WERI-Rb-1 (cell line): ENCODE measurements around the gene PDCL2.
A peak's percentile ranks its signal among the peaks of the same experiment; 100 is the strongest.

Experiments used
- DNase-seq: peaks from one replicate; pipeline ENCODE4 v3.0.0-alpha.2; 2020
- H3K27ac ChIP-seq: fragments of 250-450 bp; sonication (Bioruptor Pico); 2 replicates; pipeline ENCODE4 v1.5.1; 2020; ENCODE audit warnings: mild to moderate bottlenecking, moderate library complexity
- H3K27me3 ChIP-seq: fragments of 250-450 bp; sonication (Bioruptor Pico); 2 replicates; pipeline ENCODE4 v1.5.1; 2021; ENCODE audit warnings: mild to moderate bottlenecking, low read depth, moderate library complexity; ENCODE audit not compliant: insufficient read depth, severe bottlenecking
- H3K36me3 ChIP-seq: fragments of 250-450 bp; sonication (Bioruptor Pico); 2 replicates; pipeline ENCODE4 v1.5.1; 2020; ENCODE audit warnings: mild to moderate bottlenecking, moderate library complexity
- H3K4me3 ChIP-seq: 2 replicates; pipeline ENCODE4 v1.5.1; 2011; ENCODE audit warnings: low read depth, mild to moderate bottlenecking, control low read depth, low read length
- H3K9me3 ChIP-seq: fragments of 250-450 bp; sonication (Bioruptor Pico); 2 replicates; pipeline ENCODE4 v1.5.1; 2021; ENCODE audit warnings: mild to moderate bottlenecking, moderate library complexity; ENCODE audit not compliant: severe bottlenecking
- TF ChIP-seq, protein P1 (sequence below): IDR thresholded peaks from 2 replicates; pipeline ENCODE4 v1.5.1; 2011; ENCODE audit warnings: low read depth, mild to moderate bottlenecking, control low read depth, inconsistent platforms, low read length

The PDCL2 gene

DNA sequence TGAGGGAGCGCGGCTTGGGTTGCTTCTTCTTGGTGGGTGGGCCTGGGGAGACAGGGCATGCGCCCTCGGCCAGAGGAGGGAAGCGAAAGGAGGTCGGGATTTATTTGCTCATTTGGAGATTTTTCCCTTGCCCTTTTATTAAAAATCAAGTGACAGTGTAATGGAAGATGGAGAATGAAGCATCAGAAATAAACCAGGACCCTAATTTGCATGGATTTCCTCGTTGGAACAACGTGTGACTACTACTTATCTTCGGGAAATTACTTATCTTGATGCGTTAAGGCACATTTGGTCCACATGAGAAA lies 44.6 kb downstream of the PDCL2 start:
- Histone ChIP-seq H3K36me3 (no peaks in the 10 kb centered on the region), H3K9me3 (no peaks in the 10 kb centered on the region), H3K27me3 (no peaks in the 10 kb centered on the region), H3K4me3 (peak overlapping the region; percentile 81), H3K27ac (peak overlapping the region; percentile 95)
- TF ChIP-seq, protein P1, sequence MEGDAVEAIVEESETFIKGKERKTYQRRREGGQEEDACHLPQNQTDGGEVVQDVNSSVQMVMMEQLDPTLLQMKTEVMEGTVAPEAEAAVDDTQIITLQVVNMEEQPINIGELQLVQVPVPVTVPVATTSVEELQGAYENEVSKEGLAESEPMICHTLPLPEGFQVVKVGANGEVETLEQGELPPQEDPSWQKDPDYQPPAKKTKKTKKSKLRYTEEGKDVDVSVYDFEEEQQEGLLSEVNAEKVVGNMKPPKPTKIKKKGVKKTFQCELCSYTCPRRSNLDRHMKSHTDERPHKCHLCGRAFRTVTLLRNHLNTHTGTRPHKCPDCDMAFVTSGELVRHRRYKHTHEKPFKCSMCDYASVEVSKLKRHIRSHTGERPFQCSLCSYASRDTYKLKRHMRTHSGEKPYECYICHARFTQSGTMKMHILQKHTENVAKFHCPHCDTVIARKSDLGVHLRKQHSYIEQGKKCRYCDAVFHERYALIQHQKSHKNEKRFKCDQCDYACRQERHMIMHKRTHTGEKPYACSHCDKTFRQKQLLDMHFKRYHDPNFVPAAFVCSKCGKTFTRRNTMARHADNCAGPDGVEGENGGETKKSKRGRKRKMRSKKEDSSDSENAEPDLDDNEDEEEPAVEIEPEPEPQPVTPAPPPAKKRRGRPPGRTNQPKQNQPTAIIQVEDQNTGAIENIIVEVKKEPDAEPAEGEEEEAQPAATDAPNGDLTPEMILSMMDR: no peak
- peak; percentile 66 for DNase-seq

DNA sequence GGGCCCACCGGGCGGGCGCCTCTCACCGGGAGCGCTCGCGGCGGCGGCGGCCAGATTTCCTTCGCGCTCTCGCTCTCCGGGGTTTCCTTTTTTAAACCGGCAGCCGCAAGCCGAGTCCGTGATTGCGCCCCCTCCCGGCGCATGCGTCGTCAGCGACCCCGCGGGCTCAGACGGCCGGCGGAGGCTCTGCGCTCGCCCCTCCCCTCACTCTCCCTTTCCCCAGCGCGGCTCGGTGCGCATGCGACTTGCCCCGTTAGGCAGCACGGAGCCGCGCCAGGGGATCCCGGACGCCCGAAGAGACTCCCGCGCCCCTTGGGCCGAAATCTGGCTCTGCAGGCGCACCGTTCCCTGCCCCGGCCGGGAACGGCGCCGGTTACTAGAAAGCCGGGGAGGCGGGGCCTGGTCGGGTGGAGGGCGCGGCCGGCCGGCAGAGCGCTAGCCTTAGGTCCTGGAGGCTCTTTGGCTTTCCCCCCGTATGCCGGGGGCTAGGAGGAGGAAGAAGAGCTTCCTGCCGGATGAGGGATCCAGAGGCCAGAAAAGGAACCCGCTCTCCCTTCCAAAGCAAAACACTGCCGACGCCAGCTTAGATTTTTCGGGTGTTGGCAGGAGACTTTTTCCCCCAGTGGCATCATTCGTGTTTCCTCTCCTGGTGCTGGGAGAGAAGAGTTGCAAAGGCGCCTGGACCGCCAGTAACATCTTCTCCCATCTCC lies 45.1 kb downstream of the PDCL2 start, which contains the start of gene CLOCK:
CLOCK (minus strand) TSS at position 154 of the 710 bp plus-strand sequence. CDS start 64,124 bp downstream, outside the sequence.
- TF ChIP-seq, protein P1: peak; percentile 44
- H3K4me3 ChIP-seq: peak within 1 kb of the TSS; percentile 81
- H3K36me3 ChIP-seq: no peaks in the 10 kb centered on the region
- DNase-seq: peak; percentile 91
- peak within 1 kb of the TSS; percentile 95 for H3K27ac ChIP-seq
- H3K9me3 ChIP-seq: no peaks in the 10 kb centered on the region
- H3K27me3 ChIP-seq: no peaks in the 10 kb centered on the region

DNA sequence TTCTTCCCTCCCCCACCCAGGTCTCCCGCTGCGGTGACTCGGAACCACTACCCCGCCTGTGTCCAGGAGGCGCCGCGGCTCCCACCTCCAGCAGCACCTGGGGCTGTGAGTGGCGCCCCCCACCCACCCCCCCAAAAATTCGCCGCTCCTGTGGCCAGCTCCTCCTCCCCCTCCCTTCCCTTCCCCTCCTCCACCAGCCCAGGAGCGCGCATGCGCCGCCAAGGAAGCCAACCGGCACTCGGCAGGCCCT lies 45.6 kb downstream of the PDCL2 start:
- Histone ChIP-seq H3K4me3 (peak overlapping the region; percentile 81), H3K36me3 (no peaks in the 10 kb centered on the region), H3K27me3 (no peaks in the 10 kb centered on the region), H3K27ac (peak overlapping the region; percentile 95), H3K9me3 (no peaks in the 10 kb centered on the region)
- no peak for DNase-seq
- TF ChIP-seq, protein P1: no peak

DNA sequence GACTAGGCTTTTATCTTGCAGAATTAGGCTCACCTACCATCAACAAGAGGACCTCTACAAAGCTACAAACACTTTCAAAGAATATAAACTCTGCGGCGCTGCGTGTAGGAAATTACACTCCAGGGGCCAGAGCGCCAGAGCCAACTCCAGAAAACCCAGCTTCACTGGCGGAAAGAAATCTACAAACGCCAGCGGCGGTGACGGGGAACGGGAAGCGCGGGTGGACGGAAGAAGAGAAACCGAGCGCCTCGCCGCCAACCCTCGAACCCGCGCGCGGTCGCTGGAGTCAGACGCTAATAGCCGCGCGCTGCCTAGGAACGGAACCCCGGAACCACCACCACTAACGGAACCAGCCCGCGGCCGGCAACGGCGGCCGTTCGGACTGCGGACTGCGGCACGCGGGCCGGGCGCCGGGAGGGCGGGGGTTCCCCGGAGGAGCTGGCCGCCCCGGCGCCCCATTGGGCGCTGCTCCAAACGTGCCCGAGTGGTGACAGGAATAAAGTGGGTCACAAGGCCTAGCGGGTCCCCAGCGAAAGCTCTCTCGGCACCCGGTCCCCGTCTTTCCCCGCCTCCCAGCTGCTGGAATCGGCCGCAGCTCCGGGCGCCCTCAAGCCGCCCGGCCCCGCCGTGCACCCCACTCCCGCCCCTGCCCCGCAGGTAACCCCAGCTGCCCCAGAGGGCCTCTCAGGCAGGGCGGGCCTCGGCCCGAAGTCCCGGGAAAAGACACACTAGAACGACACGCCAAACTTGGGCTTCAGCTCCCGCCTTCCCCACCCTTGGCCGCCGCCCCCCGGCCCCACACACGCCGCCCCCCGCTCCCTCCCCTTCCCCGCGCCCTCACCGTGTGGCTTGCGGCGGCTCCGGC lies 46.2 kb downstream of the PDCL2 start:
- Histone ChIP-seq H3K9me3 (no peaks in the 10 kb centered on the region), H3K27ac (peak overlapping the region; percentile 95), H3K4me3 (peak overlapping the region; percentile 81), H3K27me3 (no peaks in the 10 kb centered on the region), H3K36me3 (no peaks in the 10 kb centered on the region)
- TF ChIP-seq, protein P1: no peak
- peak; percentile 64 for DNase-seq

DNA sequence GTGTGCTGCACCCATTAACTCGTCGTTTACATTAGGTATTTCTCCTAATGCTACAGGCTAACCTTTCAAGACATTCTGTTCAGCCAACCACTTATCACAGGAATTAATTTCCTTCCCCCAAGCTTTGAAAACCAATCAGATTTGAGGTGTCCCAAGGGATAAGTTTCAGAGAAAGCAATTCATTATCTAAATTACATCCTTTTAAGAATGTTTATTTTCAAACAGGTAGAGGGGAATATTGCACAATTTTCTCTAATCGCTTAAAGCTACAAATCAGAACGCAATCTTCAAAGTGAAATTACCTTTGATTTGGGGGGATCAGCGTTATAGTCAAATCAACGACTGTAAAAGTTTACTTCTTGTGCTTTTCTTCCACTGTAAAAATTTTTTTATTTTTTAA lies 46.9 kb downstream of the PDCL2 start:
- peak overlapping the region; percentile 81 for H3K4me3 ChIP-seq
- no peak for DNase-seq
- no peaks in the 10 kb centered on the region for H3K27me3 ChIP-seq
- no peaks in the 10 kb centered on the region for H3K9me3 ChIP-seq
- no peaks in the 10 kb centered on the region for H3K36me3 ChIP-seq
- TF ChIP-seq, protein P1: no peak
- H3K27ac ChIP-seq: peak overlapping the region; percentile 95

DNA sequence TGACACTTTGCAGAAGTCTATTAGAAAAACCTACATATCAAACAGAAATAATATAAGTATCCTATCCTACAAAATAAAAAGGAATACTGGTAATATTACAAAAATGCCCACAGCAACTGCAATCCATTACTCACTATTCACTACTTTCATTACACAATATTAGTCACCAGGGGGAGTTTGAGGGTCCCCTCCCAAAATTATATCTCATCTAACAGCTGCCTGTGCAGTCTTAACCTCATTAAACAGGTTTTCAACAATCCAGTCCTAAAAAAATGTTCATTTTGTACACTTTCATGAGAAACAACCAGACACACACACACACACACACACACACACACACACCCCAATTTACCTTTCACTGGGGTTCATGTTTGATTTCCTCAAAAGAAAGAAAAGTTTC lies 48.2 kb downstream of the PDCL2 start:
- Histone ChIP-seq H3K27me3 (no peaks in the 10 kb centered on the region), H3K4me3 (no peak overlapping the region), H3K36me3 (no peaks in the 10 kb centered on the region), H3K27ac (no peak overlapping the region), H3K9me3 (no peaks in the 10 kb centered on the region)
- TF ChIP-seq, protein P1: no peak
- DNase-seq: no peak
